Epithelial cell of proximal tubule (primary cell): ENCODE measurements around the gene PGA4. TPM values are rescaled to one million over a fixed set of nuclear protein-coding genes. Genes with fewer than 3 reads are reported as not detected.
A peak's percentile ranks its signal among the peaks of the same experiment; 100 is the strongest.
"Not testable (repeated sequence)": the region's sequence is repeated elsewhere in the genome, so short reads cannot be mapped to it uniquely, and the experiment has no call there.

Experiments used
- DNase-seq: peaks from one replicate; pipeline ENCODE4 v3.0.0-alpha.2; 2011; ENCODE audit warnings: low read depth
- H3K4me3 ChIP-seq: 2 replicates; pipeline ENCODE4 v1.5.1; 2011; ENCODE audit warnings: low read depth, mild to moderate bottlenecking, low read length
- total RNA-seq: library from RNA; depleted of rRNA; stranded (reverse); fragments of >200 nt; gene quantifications from 2 replicates; pipeline ENCODE4 v1.2.3, GENCODE V29; 2015
- TF ChIP-seq, protein P1 (sequence below): conservative IDR thresholded peaks from 2 replicates; pipeline ENCODE4 v1.5.1; 2012; ENCODE audit warnings: low read depth, mild to moderate bottlenecking, low read length

The PGA4 gene
- total RNA-seq, 1 donor from 2014 or later = not detected

DNA sequence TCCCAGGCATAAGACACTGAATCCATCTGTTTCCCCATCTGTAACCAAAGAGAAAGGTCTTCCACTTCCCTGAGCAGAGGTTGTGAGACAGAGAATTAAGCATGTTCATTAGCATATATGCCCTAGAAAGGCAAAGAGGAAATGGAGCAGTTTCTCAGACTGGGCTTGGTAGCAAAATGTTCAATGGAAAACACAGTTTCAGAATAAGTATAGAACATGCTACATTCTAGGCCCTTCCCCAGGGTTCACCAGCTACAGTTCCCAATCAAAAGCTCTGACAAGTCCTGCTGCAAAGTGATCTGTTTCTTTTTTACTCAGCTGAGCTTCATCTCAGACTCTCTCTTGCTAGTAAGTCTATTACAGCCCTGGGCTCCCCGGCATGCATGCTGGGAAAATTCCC, 30.2 kb downstream of the PGA4 start:
- not testable (repeated sequence) for H3K4me3 ChIP-seq, DNase-seq

- DNase-seq = no peak
- H3K4me3 ChIP-seq = no peak overlapping the region
- TF ChIP-seq, protein P1, sequence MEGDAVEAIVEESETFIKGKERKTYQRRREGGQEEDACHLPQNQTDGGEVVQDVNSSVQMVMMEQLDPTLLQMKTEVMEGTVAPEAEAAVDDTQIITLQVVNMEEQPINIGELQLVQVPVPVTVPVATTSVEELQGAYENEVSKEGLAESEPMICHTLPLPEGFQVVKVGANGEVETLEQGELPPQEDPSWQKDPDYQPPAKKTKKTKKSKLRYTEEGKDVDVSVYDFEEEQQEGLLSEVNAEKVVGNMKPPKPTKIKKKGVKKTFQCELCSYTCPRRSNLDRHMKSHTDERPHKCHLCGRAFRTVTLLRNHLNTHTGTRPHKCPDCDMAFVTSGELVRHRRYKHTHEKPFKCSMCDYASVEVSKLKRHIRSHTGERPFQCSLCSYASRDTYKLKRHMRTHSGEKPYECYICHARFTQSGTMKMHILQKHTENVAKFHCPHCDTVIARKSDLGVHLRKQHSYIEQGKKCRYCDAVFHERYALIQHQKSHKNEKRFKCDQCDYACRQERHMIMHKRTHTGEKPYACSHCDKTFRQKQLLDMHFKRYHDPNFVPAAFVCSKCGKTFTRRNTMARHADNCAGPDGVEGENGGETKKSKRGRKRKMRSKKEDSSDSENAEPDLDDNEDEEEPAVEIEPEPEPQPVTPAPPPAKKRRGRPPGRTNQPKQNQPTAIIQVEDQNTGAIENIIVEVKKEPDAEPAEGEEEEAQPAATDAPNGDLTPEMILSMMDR = peak; percentile 84
These were observed 32.4 kb downstream of the PGA4 start for GRCh38 chr11:61254403-61255025.

DNA sequence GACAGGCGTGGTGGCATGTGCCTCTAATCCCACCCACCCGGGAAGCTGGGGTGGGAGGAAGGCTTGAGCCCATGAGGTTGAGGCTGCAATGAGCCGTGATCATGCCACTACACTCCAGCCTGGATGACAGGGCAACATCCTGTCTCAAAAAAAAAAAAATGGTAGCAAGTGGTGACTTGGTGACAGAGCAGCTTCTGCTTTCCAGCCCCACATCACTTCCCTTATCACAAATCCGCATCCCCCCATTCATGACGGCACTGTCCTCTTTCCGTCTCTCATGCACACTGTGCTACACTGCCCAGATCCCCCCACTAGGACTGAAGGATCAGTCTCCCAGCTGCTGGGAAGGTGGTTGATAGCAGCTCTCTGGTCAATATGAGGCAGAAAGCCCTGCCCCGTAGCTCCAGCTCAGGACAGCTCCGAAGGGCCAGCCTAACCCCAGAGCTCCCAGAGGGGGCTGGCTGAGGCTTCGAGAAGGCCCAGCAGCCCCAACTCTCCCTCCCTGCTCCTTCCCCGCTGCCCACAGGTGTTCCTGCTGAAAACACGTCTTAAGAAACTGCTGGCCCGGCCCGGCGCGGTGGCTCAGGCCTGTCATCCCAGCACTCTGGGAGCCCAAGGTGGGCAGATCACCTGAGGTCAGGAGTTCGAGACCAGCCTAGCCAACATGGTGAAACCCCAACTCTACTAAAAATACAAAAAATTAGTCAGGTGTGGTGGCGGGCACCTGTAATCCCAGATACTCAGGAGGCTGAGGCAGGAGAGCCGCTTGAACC, 34.7 kb downstream of the PGA4 start:
- TF ChIP-seq, protein P1 = no peak

GRCh38 chr11:61258546-61258945, 36.4 kb downstream of the PGA4 start:
- no peak overlapping the region for H3K4me3 ChIP-seq
- TF ChIP-seq, protein P1 = no peak
- DNase-seq = no peak

More for the DNA sequence above, 34.7 kb downstream of the PGA4 start:
- no peak overlapping the region for H3K4me3 ChIP-seq
- DNase-seq = no peak

- no peak overlapping the region for H3K4me3 ChIP-seq
- TF ChIP-seq, protein P1 = no peak
- no peak for DNase-seq
These were observed 37.2 kb downstream of the PGA4 start for GRCh38 chr11:61259363-61259762.

- TF ChIP-seq, protein P1 = no peak
- no peak overlapping the region for H3K4me3 ChIP-seq
- no peak for DNase-seq
These were observed 42.2 kb downstream of the PGA4 start for GRCh38 chr11:61264371-61264770.

GRCh38 chr11:61264795-61265194, 42.6 kb downstream of the PGA4 start:
- TF ChIP-seq, protein P1 = no peak
- no peak for DNase-seq
- no peak overlapping the region for H3K4me3 ChIP-seq
